Retinal pigment epithelial cell (primary cell): ENCODE data around the gene GALNT12.

ENCODE experiments used
- DNase-seq: peaks from one replicate; pipeline ENCODE4 v3.0.0-alpha.2; 2010; ENCODE audit warnings: low read depth
- H3K4me3 ChIP-seq: 2 replicates; pipeline ENCODE4 v1.5.1; 2011; ENCODE audit warnings: mild to moderate bottlenecking, low read length, control low read depth, moderate library complexity
- TF ChIP-seq, protein P1 (sequence below): conservative IDR thresholded peaks from 2 replicates; pipeline ENCODE4 v1.5.1; 2011; ENCODE audit warnings: low read depth, low read length, control low read depth, inconsistent platforms

The GALNT12 gene

DNA sequence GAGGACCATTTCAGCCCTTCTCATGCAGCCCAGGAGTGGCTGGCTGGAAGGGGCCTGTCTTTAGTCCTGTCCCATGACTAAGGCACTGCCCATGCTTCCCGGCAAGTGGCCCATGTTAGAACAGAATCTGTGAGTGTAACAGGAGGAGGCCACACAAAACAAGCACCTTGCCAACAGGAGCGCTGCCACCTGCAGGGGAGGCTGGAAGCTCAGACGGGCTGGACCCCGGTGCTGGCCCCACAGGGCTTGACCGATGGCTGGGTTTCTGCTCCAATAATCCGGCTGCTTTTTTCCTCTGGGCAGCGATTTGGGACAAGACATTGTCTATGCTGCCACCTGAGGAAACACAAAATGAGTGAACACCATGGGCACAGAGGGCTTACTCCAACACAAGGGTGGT is 39.6 kb upstream of the GALNT12 start:
- H3K4me3 ChIP-seq = no peak overlapping the region
- no peak for DNase-seq
- TF ChIP-seq, protein P1, sequence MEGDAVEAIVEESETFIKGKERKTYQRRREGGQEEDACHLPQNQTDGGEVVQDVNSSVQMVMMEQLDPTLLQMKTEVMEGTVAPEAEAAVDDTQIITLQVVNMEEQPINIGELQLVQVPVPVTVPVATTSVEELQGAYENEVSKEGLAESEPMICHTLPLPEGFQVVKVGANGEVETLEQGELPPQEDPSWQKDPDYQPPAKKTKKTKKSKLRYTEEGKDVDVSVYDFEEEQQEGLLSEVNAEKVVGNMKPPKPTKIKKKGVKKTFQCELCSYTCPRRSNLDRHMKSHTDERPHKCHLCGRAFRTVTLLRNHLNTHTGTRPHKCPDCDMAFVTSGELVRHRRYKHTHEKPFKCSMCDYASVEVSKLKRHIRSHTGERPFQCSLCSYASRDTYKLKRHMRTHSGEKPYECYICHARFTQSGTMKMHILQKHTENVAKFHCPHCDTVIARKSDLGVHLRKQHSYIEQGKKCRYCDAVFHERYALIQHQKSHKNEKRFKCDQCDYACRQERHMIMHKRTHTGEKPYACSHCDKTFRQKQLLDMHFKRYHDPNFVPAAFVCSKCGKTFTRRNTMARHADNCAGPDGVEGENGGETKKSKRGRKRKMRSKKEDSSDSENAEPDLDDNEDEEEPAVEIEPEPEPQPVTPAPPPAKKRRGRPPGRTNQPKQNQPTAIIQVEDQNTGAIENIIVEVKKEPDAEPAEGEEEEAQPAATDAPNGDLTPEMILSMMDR = no peak

DNA sequence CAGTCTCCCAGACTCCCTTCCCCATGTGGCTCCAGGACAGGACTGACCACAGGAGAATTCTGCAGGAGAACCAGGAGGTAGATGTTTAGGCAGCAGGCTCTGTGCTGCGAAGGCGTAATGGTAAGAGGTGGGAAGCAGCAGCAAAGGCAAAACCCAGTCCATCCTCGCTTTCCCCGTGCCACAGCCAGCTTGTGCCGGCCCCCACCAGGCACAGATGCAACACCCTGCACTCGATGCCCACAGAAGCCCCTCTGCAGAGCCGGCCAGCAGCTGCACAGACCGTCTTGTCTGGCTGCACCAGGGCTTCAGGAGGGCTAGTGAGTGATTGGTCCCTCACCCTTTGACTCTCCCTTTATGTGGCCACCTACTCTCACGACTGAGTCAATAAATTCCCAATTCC is 39.1 kb upstream of the GALNT12 start:
- no peak for DNase-seq
- H3K4me3 ChIP-seq = no peak overlapping the region
- TF ChIP-seq, protein P1 = no peak

DNA sequence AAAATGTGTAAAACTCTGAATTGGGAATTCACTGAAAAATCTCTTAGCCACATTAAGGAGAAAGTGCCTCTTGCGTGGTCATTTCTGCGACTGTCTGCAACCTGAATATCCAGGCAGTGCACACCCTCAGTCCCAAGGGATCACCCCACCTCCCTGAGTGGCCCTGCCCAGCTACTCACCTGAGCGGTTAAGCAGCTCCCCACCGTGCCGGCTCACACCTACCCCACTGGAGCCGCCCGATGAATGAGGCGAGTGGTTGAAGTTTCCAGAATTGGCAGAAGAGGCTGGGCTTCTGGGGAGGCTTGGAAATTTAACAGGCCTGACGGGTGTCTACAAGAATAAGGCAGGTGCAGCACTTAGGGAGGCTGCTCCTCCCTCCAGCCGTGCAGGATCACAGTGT is 36.8 kb upstream of the GALNT12 start:
- no peak for DNase-seq
- no peak overlapping the region for H3K4me3 ChIP-seq
- TF ChIP-seq, protein P1 = no peak

DNA sequence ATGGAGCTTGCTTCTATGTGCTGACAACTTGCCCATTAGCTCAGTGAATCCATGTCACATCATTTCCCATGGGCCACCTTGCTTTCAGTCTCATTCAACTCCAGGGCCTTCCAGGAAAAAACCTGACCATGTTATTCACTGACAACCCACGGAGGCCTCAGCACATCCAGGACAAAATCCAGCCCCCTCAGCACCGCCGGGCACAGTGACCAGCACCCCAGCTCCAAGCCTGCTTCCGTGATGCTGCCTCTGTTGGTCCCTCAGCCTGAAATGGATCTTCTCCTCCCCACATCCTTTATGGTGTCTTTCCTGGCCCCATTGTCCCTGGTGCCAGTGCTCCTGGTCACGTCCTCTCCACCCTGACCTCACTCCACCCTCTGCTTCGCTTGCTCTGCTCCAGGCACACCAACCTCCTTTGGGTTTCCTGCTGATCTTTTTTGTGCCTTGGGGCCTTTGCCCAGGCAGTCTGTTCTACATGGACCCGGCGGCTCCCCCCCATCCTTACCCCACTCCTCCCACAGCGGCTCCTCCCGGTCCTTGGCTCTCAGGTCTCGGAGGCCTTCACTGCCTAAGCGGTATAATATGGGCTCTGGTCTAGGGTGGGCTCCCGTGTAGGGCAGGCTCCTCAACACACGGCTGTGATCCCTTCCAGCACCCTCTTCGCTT is 36.1 kb upstream of the GALNT12 start:
- H3K4me3 ChIP-seq = no peak overlapping the region
- TF ChIP-seq, protein P1 = no peak
- no peak for DNase-seq

DNA sequence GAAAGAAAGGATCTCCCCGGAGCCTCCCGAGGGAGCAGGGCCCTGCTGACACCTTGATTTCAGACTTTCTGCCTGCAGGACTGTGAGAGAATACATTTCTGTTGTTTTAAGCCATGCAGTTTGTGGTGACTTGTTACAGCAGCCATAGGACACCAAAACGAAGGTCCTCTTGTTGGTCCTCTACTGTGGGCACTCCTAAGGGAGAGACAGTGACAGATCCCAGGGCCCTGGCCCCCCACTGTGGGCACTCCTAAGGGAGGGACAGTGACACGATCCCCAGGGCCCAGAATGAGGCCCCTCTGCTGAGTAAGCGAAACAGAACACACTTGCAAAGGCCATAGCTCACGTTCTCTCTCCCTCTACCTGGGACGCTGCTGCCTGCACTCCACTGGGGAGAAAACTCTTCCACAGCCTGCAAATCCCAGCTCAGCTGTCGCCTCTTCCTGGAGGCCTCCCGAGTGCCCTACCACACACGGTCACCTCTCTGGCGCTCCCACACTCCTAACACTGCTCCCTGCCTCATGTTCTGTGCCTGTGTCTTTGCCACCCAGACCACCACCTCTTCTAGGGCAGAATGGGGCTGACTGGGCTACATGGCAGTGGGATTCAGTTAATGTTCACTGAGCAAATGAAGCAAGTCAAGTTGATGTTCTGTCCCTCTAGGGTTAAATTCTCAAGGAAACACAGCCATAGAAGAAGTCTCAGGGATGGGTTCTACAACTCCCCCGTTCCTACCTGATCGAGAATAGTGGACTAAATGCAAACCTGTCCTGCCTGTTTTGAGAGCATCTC is 34.9 kb upstream of the GALNT12 start:
- no peak for DNase-seq
- TF ChIP-seq, protein P1 = no peak
- no peak overlapping the region for H3K4me3 ChIP-seq

DNA sequence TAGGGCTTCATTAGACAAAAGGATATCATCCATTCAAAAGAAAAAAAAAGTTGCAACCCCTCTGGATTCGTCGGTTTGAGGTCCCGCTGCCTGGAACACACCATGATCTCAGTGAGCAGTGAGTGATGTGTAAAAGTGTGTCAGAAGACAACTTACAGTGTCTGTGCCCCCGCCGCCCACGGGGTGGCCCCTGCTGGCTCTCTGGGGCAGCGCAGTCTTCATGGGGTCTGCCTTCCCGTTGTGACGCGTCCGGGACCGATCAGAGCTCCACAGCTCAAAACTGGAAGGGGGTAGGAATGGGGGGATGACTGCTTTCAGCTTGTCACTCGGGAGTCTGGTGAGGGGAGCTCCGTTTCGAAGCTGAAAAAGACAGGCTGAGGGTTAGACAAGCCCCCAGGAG is 33.7 kb upstream of the GALNT12 start:
- TF ChIP-seq, protein P1 = peak; percentile 1
- H3K4me3 ChIP-seq = no peak overlapping the region
- no peak for DNase-seq

DNA sequence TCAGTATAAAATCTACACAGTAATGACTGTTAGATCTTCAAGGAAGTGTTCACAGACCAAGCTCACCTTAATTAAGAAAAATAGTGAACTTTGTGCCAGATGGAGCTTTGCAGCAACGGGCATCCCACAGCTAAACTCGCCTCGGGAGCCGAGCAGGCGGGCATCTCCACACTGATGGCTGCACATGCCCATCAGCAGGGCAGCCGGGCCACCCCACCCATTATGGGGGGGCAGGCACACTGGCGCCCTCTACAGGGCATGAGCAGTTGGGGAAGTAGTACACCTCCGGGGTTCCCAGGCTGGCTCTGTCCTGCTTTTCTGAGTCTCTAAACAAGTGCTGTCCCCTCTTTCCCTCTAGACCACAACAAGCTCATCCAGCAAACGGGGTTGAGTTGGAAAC is 32.7 kb upstream of the GALNT12 start:
- no peak overlapping the region for H3K4me3 ChIP-seq
- TF ChIP-seq, protein P1 = peak; percentile 78
- no peak for DNase-seq
